ENCODE results near the gene LRRK2.
"Not testable (repeated sequence)": the region's sequence is repeated elsewhere in the genome, so short reads cannot be mapped to it uniquely, and the experiment has no call there.

LRRK2 gene

GRCh38 chr12:40248585-40249297, 23.9 kb downstream of the LRRK2 start:
- no peak for DNase-seq (ENCODE audit: low read depth)

- DNase-seq (ENCODE audit: low read depth), result not testable (repeated sequence)
These were observed 25.9 kb downstream of the LRRK2 start for GRCh38 chr12:40250652-40251051.

- DNase-seq (ENCODE audit: low read depth), result peak; percentile 50
These were observed 29.1 kb downstream of the LRRK2 start for GRCh38 chr12:40253936-40254335.

- DNase-seq (ENCODE audit: low read depth), result no peak
These were observed 29.8 kb downstream of the LRRK2 start for GRCh38 chr12:40254455-40255085.

- no peak for DNase-seq (ENCODE audit: low read depth)
These were observed 33.6 kb downstream of the LRRK2 start for GRCh38 chr12:40258371-40258770.

GRCh38 chr12:40261937-40262336, 37.1 kb downstream of the LRRK2 start:
- DNase-seq (ENCODE audit: low read depth), result no peak

GRCh38 chr12:40262657-40263056, 37.9 kb downstream of the LRRK2 start:
- DNase-seq (ENCODE audit: low read depth), result no peak

GRCh38 chr12:40263616-40264409, 39.0 kb downstream of the LRRK2 start:
- DNase-seq (ENCODE audit: low read depth), result peak; percentile 1

GRCh38 chr12:40271981-40272664, 47.3 kb downstream of the LRRK2 start:
- DNase-seq (ENCODE audit: low read depth), result no peak

- no peak for DNase-seq (ENCODE audit: low read depth)
These were observed 57.1 kb downstream of the LRRK2 start for GRCh38 chr12:40281791-40282364.

- DNase-seq (ENCODE audit: low read depth), result no peak
These were observed 61.8 kb downstream of the LRRK2 start for GRCh38 chr12:40286583-40286982.

GRCh38 chr12:40287369-40287975, 62.7 kb downstream of the LRRK2 start:
- no peak for DNase-seq (ENCODE audit: low read depth)

- DNase-seq (ENCODE audit: low read depth), result no peak
These were observed 68.1 kb downstream of the LRRK2 start for GRCh38 chr12:40292788-40293429.

GRCh38 chr12:40298341-40298740, 73.5 kb downstream of the LRRK2 start:
- DNase-seq (ENCODE audit: low read depth), result no peak

- no peak for DNase-seq (ENCODE audit: low read depth)
These were observed 75.7 kb downstream of the LRRK2 start for GRCh38 chr12:40300490-40300889.

GRCh38 chr12:40309001-40309400, 84.2 kb downstream of the LRRK2 start:
- no peak for DNase-seq (ENCODE audit: low read depth)

GRCh38 chr12:40310211-40310610, 85.4 kb downstream of the LRRK2 start:
- DNase-seq (ENCODE audit: low read depth), result no peak

- DNase-seq (ENCODE audit: low read depth), result no peak
These were observed 87.4 kb downstream of the LRRK2 start for GRCh38 chr12:40312196-40312595.

- peak; percentile 13 for DNase-seq (ENCODE audit: low read depth)
These were observed 88.3 kb downstream of the LRRK2 start for GRCh38 chr12:40312982-40313576.

GRCh38 chr12:40313928-40314327, 89.1 kb downstream of the LRRK2 start:
- no peak for DNase-seq (ENCODE audit: low read depth)

GRCh38 chr12:40314927-40315326, 90.1 kb downstream of the LRRK2 start:
- no peak for DNase-seq (ENCODE audit: low read depth)

Measured in fibroblast of the conjunctiva (primary cell).